Endothelial cell of hepatic sinusoid (primary cell): Measurements from ENCODE around the gene PGRMC1.
"Not testable (repeated sequence)": the region's sequence is repeated elsewhere in the genome, so short reads cannot be mapped to it uniquely, and the experiment has no call there.

Source experiments
- in situ Hi-C: cut with HindIII; loops from 2 replicates; pipeline ENCODE4 v1.10.0; 2017; ENCODE audit warnings: low sequenced_read_pairs

The PGRMC1 gene

DNA sequence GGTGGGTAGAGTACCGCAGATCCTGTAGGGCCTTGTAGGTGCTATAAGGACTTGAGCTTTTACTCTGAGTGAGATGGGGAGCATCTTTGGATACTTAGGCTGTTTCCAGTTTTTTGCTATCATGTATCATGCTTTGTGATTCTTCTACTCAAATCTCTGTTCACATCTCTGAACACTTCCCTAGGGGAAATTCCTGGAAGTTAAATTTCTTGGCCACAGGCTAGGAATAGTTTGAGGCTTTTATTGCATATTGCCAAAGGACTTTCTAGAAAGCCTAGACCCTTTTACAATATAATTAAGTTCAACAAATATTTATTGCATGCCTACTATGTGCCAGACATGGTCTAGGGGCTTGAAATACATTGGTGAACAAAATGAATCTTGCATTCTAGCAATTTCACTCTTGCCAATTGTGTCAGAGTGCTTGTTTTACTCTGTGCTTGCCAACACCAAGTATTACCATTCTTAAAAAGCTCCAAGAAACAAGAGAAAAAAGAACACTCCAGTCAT, 4.1 kb upstream of the PGRMC1 start:
- in situ Hi-C loops, result no loop called here

- in situ Hi-C loops, result no loop called here
These were observed 1.0 kb upstream of the PGRMC1 start for GRCh38 chrX:119235051-119235511.

DNA sequence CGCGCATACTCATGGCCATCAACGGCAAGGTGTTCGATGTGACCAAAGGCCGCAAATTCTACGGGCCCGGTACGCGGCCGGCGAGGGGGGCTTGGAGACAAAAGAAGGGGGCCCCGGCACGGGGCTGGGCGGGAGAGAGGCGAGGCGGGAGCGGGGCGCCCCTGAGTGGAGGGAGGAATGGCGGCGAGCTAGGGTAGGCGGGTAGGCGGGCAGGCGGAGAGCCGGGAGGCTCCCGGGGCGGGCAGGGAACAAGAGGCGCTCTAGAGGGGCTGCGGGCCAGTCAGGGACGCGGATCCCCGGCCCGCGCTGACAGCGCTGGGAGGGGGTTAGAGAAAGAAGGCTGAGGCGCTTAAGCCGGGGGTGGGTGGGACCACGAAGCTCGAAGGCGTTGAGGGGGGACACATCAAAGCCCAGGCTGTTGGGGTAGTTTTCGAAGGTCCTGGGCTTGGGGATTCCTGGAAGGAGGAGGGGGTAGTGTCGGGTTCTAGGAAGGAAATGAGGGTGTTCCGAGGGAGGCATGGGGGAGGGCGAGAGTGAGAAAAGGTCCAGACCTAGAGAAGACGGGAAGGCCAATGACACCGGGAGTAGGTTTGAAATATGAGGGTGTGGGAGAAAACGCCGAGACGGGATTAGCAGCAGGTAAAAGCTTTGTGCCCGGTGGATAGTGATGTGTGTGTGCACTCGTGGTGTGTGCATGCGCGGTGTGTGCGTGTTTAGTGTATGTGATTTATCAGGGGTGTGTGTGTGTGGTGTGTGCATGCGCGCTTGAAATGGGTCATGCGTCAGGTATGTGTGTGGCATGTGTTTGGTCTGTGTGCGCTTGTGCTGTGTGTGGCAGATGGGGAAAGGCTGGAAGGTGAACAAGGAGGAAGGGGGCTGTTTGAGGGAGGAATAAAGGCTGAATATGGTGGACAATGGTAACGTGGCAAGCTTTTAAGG, 807 bp downstream of the PGRMC1 start:
- in situ Hi-C loops, result no loop called here

DNA sequence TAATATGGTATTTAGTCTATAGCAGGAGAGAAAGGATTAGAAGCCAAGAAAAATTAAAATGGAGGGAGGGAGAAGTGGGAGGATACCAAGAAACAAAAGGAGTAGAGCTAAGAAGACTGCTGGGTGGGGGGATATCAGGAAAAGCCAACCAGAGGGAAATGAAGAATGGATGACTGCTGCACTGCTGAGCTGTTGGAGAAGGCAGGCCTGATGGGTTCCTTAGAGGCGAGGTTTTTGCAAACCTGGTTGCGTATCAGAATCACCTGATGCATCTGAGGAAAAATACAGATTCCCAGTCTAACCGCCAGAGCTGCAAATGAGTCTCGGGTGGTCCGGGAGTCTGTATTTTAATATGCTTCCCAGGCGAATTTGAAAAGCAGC, 1.5 kb downstream of the PGRMC1 start:
- in situ Hi-C loops, result no loop called here

DNA sequence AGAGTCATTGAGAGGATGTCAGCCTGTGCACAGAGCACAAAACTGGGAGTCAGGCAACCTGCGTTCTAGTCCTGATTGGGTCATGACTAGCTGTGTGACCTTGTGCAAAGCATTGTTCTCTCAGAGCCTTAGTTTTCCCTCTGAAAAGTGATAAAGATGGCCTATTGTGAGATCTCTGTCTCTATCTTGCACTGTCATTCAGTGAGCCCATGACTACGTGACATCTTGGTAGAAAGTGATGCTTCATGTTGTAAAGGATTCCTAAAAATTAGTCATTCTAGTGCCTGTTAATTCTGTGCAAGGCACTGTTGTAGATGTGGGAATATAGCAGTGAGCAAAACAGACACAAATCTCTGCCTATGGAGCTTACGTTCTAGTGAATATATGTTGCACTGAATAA, 2.5 kb downstream of the PGRMC1 start:
- in situ Hi-C loops, result no loop called here

GRCh38 chrX:119240356-119240755, 4.3 kb downstream of the PGRMC1 start:
- in situ Hi-C loops, result no loop called here

DNA sequence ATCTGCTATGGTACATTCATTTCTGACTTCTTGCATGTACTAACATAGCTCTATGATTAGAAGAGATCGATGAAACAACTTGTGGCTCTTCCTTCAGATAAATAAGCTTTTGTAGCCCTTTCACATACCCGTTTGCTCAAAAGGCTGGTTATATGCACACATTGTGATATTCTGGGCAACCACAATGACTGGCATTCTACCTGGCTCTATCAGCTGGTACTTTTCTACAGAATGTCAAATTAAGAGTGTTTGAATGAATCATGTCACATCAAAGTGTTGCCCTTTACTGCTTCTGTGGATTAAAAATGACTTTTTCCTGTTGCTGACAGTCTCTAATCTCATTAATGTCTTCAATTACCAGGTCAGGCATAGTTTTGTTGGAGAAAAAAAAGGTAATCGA, 11.6 kb downstream of the PGRMC1 start:
- in situ Hi-C loops, result no loop called here

GRCh38 chrX:119249891-119250290, 13.8 kb downstream of the PGRMC1 start:
- in situ Hi-C loops, result no loop called here

GRCh38 chrX:119251386-119251785, 15.3 kb downstream of the PGRMC1 start:
- in situ Hi-C loops, result no loop called here

- in situ Hi-C loops, result no loop called here
These were observed 16.6 kb downstream of the PGRMC1 start for GRCh38 chrX:119252716-119253115.

GRCh38 chrX:119266364-119266995, 30.4 kb downstream of the PGRMC1 start:
- in situ Hi-C loops, result no loop called here

- in situ Hi-C loops, result not testable (repeated sequence)
These were observed 31.0 kb downstream of the PGRMC1 start for GRCh38 chrX:119267115-119267514.

- in situ Hi-C loops, result no loop called here
These were observed 36.9 kb downstream of the PGRMC1 start for GRCh38 chrX:119272882-119273419.

DNA sequence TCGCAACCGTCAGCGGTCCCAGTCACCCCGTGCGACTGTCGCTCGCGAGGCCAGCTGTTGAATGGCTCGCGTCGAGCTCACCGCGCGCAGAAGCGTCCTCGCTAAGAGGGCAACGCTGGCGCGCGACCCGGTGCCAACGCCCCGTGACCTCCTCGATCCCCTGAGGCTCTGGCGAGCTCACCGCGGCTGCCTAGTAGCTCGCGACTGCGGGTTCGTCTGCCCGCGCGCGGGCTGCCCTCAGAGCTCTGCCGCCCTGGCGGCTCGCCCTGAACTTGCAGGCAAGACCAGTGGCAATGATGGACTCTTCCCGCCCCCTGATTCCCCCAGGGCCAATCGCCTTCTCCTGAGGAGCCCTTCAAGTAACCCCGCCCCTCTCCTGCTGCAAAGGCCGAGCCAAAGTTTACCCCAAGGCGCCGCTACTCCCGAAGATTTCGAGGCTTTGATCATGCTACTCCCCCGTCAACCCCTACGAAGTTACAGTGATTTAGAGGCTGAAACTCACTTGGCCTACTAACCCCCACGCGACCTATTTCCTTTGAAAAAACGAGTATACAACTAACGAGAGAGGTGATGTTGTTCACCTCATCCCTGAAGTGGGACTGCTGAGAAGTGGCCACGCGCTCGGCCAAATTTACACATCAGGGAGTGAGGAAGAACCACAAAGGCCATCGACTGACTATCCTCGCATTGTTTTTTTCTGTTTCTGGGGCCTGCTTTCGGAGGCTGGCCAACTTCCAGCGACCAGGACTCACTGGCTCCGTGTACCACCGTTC, 37.5 kb downstream of the PGRMC1 start:
- in situ Hi-C loops, result no loop called here

- in situ Hi-C loops, result not testable (repeated sequence)
These were observed 46.3 kb downstream of the PGRMC1 start for GRCh38 chrX:119282347-119282746.

GRCh38 chrX:119288890-119289393, 52.9 kb downstream of the PGRMC1 start:
- in situ Hi-C loops, result no loop called here

DNA sequence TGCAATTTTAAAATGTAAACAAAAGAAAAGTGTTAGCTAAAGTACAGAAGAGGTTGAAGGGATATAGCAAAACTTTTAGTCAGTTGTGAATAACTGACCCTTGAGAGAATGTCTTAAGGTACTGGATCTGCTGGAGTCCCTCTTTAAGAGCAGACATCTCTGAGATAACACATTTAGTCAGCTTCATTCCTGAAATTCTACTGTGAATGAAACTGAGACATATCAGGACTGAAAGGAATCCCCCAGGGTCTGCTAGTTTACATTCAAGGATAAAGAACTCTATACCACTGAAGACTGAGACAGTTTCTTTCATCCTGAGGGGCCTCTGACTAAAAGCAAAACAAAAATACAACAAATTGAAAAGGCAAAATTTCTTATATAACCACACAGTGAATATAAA, 54.4 kb downstream of the PGRMC1 start:
- in situ Hi-C loops, result no loop called here

DNA sequence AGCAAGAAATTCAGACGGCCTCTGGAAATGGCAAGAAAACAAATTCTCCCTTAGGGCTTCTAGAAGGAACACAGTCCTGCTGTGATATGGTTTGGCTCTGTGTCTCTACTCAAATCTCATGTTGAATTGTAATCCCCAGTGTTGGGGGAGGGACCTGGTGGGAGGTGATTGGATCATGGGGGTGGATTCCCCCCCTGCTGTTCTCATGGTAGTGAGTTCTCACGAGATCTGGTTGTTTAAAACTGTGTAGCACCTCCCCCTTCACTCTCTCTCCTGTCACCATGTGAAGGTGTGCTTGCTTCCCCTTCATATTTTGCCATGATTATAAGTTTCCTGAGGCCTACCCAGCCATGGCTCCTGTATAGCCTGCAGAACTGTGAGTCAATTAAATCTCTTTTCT, 55.2 kb downstream of the PGRMC1 start:
- in situ Hi-C loops, result not testable (repeated sequence)

DNA sequence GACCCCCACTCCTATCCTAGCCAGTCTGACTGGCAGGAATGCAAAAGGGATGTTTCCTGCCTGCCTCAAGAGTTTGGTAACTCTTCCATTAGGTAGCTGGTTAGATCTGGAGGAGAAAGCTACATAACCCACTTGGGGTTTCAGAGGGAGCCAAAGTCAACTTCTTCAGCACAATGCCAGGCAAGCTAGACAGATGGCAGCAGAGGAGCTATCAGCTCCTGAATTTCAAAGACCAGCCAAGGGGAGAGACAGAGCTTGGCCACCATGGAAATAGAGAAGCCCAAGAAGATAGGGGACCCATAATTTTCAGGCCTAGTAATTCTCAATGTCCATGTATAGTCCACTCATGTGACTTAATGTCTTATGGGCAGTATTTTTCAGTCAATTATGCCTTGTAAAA, 56.4 kb downstream of the PGRMC1 start:
- in situ Hi-C loops, result no loop called here
